Left forelimb (tissue), 1 donor: ENCODE results near the gene ING1.
A peak's percentile ranks its signal among the peaks of the same experiment; 100 is the strongest.
"Not testable (repeated sequence)": the region's sequence is repeated elsewhere in the genome, so short reads cannot be mapped to it uniquely, and the experiment has no call there.

Experiments used
- DNase-seq: peaks from one replicate; pipeline ENCODE4 v3.0.0-alpha.2; 2018; ENCODE audit warnings: low spot score

ING1 gene, protein sequence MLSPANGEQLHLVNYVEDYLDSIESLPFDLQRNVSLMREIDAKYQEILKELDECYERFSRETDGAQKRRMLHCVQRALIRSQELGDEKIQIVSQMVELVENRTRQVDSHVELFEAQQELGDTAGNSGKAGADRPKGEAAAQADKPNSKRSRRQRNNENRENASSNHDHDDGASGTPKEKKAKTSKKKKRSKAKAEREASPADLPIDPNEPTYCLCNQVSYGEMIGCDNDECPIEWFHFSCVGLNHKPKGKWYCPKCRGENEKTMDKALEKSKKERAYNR

DNA sequence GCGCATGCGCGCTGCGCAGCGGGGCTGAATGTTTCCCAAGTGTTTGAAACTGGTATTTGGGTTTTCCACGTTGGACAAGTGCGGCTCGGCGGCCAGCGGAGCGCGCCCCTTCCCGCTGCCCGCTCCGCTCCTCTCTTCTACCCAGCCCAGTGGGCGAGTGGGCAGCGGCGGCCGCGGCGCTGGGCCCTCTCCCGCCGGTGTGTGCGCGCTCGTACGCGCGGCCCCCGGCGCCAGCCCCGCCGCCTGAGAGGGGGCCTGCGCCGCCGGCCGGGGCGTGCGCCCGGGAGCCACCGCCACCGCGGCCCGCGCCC, at the start of gene ING1:
Gene ING1, plus strand, starts transcription at position 59 of the 311 bp plus-strand sequence. CDS start 450 bp downstream, outside the sequence.
- DNase-seq: no peak

DNA sequence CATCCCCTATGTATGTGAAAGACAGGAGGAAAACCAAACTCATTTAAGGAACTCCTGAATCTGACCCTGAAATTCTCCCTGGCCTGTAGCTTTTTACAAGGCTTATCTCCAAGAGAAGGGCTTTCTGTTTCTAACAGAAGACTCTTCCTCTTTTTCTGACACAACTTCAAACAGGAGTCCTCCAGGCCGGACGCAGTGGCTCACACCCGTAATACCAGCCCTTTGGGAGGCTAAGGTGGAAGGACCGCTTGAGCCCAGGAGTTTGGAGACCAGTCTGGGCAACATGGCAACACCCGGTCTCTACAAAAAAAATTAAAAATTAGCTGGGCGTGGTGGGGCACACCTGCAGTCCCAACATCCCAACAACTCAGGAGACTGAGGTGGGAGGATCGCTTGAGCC, 49.5 kb upstream of the ING1 start:
- peak; percentile 37 for DNase-seq

DNA sequence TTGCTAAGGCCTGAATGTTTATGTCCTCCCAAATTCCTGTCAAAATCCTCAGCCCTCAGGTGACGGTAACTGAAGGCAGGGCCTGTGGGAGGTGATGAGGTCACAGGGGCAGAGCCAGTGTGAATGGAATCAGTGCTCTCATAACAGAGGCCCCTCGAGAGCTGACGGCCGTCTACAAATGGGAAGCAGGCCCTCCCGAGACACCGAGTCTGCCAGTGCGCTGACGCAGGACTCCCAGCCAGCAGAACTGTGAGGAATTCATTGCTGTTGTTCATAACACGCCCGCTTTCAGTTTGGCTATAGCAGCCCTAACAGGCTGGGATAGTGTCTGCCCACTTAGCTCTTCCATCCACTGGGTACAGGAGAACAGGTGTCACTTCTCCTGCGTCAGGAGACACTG, 48.8 kb upstream of the ING1 start:
- peak; percentile 20 for DNase-seq

DNA sequence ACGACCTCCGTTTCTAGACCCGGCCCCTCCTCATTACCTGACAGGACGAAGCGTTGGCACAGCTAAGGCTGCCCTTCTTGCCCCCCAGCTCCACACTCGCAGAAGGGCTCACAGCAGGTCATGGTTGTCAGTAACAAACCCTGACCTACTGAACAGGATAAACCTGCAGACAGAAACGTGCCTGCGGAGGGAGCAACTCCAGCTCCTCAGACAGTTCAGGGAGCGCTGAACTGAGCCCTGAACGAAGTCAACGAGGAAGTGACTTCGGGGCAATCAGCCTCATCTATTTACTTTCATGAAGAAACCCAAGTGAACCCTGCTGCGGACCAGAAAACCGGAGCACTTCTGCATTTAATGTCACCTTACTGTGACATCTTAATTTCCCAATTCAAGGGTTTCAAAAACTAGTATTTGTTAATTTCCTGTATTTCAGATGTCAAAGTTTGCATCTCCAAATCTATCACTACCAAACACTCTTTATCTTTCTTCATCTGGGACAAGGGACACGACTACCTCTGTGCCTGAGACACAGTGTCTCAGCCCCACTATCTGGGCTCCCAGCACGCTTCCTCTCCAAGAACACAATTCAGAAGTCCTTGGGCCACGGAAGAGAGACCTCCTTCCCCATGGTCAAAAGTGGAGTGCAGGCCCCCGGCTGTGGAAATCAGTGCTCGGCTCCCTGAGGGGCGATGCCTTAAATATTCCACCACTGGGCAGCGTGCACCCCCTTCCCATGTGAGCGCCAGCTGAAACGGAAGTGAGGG, 47.8 kb upstream of the ING1 start:
- DNase-seq: peak; percentile 40

DNA sequence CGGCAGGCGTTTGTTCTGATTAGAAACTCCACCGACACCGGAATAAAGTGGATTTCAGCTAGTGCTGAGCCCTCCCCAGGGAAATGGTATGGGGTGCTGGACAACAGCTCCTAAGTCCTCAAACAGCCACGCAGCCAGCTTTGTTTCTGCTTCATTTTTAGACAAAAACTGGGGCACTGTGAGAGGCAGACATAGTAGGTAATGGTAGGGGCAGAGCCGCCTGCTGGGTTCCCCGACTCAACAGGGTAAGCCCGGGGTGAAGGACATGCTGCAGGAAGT, 47.3 kb upstream of the ING1 start:
- peak; percentile 30 for DNase-seq

DNA sequence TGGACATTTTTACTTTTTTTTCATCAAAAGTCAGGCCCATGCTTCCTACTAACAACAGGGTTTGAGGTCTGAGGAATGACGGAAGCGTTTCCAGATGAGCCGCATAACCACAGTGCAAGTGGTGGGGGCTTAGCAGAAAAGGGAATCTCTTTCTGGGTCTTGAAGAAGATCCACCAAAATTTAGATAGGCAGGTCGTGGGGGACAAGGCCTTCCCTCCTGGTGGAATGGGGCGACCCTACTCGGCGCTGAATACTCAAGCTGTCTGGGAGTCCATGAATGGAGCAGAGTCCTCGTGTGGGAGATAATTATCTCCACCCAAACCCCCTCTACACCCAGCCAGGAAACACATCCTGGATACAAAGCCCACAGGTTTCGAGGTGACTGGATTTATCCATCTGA, 44.5 kb upstream of the ING1 start:
- DNase-seq: peak; percentile 33

DNA sequence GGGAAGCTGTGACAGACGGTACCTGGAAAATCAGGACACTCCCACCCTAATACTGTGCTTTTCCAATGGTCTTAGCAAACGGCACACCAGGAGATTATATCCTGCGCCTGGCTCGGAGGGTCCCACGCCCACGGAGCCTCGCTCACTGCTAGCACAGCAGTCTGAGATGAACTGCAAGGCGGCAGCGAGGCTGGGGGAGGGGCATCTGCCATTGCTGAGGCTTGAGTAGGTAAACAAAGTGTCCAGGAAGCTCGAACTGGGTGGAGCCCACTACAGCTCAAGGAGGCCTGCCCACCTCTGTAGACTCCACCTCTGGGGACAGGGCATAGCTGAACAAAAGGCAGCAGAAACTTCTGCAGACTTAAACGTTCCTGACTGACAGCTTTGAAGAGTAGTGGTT, 43.7 kb upstream of the ING1 start:
- not testable (repeated sequence) for DNase-seq

DNA sequence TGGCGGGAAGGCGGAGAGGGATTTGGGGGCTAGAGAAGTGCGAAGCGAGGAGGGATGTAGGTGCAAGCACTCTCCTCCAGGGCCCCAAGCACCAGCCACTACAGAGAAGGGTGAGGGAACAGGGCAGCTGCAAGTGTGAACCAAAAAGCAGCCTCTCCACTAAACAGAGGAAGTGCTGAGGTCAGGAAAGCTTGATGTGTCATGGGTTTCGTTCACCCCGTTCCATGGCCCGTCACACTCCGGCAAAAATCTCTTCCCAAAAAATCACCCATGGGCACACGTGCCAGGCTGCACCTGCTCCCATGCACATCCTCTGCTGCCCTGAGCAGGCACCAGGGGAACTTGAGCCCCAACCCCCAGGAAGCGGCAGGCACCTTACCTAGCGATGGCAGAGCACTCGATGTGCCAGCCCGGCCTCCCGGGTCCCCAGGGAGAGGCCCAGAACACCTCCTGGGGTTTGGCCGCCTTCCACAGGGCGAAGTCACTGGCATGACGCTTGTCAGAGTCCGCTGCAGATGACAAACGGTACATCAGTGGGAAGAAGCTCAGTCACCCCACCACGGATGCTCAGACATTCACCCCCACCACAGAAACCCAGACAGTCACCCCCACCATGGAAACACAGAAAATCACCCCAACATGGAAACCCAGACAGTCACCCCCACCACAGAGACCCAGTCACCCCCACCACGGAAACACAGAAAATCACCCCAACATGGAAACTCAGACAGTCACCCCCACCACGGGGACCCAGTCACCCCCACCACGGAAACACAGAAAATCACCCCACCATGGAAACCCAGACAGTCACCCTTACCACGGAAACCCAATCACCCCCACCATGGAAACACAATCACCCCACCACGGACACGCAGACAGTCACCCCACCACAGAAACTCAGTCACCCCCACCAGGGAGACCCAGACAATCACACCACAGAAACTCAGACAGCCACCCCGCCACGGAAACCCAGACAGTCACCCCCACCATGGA, 36.6 kb upstream of the ING1 start:
- no peak for DNase-seq

DNA sequence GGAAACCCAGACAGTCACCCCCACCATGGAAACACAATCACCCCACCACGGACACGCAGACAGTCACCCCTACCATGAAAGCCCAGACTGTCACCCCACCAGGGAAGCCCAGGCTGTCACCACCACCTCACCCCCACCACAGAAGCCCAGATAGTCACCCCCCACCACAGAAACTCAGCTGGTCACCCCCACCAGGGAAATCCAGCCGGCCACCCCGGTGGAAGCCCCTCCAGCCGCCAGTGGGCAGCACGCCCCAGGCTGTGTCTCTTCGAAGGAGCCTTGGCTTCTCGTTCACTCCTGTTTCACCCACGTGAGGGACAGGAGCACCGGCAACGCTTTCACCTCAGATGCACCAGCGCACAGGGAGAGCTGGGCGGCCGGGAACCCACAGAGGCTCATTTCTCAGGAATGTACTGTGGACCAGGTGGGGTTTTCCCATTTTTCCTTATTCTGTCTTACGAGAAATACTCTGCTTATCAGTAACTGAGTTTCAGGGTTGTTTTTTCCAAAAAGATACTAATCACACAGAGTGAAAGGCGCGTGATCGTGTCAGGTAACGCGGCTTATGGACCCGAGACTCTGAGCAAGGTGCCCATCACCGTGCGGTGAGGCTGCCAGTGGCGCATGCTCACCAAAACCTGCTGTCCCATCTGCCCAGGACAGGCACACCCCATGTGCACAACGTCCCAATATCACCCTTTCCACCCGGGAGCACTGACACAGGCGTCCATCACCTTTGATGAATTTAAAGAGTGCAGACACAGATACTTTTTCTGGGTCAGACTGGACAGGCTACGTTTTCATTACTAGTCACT, 35.6 kb upstream of the ING1 start:
- DNase-seq: no peak

DNA sequence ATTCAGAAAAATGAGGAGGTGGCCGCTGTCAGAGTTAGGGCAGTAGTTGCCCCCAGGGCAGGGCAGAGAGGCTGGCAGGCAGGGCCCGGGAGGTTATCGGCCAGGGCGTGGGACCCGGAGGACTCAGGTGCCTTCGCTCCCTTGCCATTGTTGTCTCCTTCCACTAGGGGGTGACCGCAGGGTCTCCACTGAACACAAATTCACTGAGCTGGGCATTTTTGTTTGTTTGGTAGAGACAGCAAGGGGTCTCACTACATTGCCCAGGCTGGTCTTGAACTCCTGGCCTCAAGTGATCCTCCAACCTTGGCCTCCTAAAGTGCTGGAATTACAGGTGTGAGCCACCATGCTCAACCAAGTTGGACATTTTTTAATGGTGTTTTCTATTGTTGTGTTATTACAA, 32.6 kb upstream of the ING1 start:
- no peak for DNase-seq

DNA sequence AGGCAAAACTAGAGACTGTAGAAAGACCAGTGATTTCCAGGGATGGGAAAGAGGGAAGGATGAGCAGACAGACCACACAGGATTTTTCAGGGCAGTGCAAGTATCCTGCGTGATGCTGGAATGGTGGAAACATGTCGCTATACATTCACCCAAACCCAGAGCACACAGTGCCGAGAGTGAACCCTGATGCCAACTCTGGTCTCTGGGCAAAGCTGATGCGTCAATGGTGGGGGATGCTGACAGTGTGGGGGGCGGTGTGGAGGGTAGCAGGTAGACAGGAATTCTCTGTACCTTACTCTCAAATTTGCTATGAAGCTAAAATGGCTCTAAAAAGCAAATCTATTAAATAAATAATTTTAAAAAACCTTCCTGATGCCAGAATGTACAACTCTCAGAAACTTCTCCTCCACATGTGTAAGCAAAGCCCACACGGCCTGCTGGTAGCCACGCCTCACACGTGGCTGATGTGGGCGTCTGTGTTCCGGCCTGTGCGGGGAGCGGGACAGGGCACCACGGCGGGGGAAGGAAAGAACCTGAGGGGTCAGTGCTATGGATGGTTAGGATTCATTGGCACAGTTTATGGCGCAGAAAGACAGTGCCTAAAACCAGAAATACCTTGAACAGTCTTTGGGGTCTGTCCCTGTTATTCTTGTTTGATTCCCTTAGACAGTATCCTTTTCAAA, 31.5 kb upstream of the ING1 start:
- DNase-seq: no peak

DNA sequence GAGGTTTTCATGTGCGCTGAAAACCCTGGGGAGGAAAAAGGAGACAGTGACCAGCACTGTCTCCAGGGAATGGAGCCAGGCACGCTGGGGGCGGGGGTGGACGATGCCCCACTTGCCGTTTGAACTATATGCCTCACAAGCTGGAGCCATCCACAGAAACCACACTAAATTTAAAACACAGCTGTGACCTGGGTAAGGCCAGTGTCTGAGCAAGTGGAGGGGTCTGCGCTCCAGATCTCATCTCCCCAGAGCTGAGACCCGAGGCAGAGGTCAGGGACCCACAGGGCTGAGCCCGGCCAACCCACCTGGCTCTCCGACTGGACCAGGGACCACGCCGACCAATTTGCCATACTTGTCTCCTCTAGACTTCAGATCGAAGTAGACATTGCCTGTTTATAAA, 30.8 kb upstream of the ING1 start:
- no peak for DNase-seq

DNA sequence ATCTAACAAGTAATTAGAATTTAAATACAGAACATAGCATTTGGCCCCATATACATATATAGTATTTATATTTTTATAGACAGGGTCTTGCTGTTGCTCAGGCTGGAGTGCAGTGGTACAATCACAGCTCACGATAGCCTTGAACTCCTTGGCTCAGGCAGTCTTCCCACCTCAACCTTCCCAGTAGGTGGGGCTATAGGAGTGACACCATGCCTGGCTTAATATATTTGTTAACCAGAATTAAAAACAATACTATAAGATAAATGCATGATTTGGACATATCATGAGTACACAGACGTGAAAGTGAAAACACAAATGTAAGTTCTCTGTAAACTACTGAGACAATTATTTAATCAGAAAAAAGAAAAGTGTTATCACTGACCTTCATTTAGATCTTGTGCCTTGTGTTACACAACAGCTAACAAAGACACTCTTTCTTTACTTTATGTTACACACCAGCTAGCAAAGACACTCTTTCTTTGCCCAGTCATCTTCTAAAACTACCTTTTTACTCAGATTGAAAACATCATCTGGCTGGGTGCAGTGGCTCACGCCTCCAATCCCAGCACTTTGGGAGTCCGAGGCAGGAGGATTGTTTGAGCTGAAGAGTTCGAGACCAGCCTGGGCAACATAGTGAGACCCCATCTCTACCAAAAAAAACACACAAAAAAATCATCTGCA, 30.2 kb upstream of the ING1 start:
- no peak for DNase-seq

DNA sequence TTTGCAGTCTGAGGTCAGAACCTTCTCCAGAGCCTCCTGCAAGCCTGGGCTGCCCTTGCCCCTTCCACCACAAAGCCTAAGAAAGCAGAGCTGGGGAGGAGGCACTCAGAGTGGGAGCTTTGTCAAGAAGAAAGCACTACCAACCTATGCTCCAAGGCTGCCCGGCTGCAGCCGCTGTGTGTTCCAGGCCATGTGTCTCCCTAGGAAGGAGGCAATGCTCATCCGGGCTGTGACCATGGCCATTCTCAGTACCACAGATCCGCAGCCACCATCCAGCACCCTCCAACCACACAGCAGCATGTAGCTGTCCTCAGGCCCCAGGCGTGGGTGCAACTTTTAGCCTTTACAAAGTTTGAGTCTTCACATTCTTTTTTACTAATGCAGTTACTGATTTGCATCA, 29.6 kb upstream of the ING1 start:
- DNase-seq: no peak

DNA sequence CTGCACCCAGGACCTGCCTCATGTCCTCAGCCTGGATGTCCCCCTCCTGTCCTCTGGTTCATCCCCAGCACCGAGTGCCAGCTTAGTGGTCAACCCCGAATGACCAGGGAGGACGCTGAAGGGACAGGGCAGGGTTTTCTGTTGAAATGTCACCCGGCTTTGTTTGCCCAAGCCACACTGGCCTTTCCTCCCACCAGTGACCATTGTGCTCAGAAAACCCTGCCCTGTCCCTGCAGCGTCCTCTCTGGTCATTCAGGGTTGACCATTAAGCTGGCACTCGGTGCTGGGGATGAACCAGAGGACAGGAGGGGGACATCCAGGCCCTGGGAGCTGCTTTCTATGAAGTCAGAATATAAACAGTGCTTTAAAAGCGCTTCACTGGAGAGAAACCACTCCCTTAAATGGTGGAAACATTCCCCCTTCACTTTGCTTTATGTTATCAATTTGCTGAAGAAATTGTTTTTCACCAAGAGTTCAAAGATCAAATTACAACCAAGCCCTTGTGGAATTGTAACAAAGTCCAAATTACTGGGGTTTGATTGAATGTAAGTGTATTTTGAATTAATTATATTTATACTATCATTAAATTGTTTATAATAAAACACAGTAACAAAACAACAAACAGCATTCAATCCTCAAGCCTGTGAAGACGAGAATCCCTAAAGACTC, 29.0 kb upstream of the ING1 start:
- peak; percentile 30 for DNase-seq

DNA sequence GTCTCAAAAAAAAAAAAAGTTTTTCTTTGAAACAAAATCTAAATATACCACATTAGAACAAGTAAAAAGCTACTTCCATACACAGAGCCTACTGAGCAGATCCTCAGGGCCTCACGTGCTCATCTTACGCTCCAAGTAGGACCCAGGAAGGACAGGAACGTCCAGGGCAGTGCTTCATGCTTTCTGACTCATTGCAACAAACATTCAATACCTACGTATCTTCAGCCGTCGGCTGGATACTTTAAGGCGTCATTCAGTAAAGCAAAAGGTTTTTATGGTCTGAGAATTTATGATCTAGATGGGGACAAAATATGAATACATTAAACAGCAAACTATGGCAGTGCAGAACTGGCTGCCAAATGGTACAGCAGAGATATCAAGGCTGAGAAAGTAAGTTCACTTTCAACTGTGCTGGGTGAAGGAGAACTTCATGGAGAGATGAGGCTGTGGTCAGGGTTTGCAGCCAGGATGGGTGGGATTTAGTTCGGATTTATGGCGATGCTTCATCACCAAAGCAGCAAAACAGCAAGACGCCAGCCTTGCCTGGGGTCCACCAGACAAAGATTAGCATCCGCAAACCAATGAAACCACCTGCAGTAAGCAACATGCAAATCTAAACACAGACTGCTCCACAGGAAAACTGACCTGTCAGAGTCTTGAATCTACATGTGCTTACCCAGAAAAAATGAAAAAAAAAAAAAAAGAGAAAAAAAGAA, 28.0 kb upstream of the ING1 start:
- DNase-seq: peak; percentile 37

DNA sequence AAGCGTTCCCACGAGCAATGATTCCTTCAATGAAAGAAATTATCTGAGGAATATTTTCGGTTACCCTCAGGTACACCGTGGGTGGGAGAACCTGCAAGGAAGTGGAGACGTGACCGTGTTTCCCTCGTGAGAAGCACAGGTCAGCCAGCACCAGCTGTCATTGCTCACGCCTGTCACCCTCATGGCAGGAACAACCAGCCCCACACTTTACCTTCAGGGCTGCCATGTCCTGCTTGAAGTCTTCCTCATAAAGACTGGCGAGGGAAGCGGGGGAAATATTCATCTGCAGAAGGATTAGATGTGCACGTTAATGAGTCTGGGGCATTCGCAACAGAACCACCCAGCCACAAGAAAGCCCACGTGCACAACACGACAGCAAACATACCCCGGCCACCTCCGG, 25.8 kb upstream of the ING1 start:
- DNase-seq: no peak

DNA sequence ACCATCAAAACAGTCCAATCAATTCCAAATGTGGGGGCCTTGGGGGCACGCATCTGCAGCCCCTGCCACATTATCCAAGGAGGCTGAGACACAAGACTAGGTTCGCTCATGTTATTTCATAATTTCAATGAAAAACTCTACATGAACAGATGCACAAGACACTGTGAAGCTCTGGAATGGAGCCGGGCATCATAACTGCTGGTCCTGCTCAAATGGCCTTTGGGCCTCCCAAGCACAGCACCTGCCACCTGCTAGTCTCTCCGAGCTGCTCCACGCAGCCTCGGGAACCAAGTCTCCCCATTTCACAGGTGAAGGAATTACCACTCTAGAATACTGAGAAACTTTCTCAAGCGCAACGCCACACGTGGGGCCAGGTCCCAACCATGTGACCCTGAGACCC, 24.5 kb upstream of the ING1 start:
- peak; percentile 41 for DNase-seq

DNA sequence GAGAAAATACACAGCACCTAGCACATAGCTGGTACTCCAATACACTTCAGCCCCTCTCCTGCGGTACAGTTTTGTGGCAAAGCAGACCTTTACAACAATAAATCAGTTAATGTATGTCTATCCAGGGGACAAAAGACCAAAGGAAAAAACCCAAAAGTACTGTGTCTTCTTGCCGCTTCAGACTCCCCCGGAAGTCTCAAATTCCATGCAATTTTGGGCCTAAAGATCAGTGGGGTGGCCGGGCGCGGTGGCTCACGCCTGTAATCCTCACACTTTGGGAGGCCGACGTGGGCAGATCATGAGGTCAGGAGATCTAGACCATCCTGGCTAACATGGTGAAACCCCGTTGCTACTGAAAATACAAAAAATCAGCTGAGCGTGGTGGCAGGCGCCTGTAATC, 23.8 kb upstream of the ING1 start:
- DNase-seq: peak; percentile 23

DNA sequence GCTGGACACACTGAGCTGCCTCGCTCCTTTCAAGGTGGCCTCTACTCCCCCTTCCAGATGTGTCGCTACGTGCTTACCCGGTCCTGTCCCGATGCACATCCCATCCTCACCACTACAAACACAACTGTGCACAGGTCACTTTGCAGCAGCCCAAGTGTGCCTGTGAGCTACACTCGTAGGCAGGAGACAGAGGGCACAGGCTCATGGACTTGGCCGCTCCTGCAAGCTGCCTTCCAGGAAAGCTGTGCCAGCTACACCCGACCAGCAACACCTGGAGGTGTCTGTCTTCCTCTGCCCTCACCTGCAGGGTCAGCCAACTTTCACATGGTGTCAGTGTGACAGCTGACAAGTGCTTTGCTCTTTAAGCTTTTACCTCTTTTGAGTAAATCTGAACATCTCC, 23.0 kb upstream of the ING1 start:
- DNase-seq: peak; percentile 62
